GM19351 (cell line): Measurements from ENCODE around the gene ST7.
A peak's percentile ranks its signal among the peaks of the same experiment; 100 is the strongest.

Experiments
- ATAC-seq: cut with Tn5 transposase; IDR thresholded peaks from one replicate; pipeline ENCODE4 v1.9.1; 2021; ENCODE audit warnings: mild to moderate bottlenecking, moderate library complexity; ENCODE audit not compliant: unreplicated experiment

ST7 gene

DNA sequence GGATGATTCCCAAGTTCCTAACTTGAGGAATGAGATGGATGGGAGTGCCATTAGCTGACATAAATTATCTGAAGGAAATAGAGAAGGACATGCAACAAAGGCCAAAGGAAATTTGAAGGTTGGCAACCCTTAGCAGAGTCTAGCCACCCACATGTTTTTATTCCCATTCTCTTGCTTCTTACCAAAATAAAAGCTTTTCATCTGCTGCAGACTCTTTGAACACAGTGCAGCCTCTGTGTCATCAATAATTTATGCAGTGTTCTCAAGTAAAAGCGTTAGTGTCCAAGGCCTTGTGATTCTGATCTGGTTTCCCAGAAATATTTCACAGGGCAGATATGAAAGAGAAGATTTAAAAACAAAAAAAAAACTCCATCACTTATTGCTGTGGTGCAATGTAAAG, 98.5 kb downstream of the ST7 start:
- ATAC-seq, result no peak

DNA sequence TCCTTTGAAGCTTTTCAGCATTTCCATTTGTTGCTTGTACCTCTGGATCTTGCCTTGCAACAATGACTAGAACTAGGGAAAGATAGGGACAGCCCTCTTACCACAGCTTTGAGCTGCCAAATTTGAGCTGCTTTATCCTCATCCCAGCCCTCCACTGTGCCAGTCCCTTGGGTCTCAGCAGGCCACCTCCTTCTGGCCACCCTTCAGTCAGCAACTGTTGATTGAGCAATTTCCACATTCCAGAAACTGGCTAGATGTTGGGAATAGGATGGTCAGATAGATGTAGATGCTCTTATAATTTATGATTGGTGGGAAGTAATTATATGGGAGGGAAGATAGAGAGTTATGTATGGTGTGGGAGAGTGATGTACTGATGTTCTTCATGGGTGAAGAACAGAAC, 100.1 kb downstream of the ST7 start:
- ATAC-seq, result no peak

DNA sequence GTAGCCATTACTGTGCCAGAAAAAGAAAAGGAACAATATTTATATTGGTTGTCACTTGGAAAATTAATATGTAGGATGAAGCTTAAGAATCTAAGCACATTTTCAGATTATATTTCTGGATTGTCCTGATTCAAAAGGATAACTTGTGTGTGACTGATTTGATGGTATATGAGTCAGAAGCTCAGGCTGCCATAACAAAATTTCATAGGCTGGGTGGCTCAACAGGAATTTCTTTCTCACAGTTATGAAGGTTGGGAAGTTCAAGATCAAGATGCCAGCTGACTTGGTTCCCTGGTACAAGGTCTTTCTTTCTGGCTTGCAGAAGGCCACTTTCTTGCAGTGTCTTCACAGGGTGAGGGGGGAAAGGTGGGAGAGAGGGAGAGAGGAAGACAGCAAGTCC, 108.5 kb downstream of the ST7 start:
- no peak for ATAC-seq

DNA sequence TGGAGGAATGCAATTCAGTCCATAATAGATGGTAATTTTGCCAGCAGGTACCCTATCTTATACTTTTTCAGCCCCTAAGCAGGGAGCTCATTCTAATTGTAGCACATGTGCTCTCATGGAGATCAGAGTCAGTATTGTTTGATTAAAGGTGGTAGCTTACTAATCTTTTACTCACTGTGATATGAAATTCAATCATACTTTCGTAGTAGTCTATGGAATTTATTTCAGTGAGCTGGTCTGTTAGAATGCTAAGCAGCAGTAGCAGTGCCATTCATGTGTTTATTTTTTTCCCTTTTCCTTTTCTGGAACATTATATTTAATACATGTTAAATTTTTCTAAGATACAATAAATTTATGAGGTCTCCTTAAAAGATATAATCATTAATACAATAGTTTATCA, 109.0 kb downstream of the ST7 start:
- no peak for ATAC-seq

DNA sequence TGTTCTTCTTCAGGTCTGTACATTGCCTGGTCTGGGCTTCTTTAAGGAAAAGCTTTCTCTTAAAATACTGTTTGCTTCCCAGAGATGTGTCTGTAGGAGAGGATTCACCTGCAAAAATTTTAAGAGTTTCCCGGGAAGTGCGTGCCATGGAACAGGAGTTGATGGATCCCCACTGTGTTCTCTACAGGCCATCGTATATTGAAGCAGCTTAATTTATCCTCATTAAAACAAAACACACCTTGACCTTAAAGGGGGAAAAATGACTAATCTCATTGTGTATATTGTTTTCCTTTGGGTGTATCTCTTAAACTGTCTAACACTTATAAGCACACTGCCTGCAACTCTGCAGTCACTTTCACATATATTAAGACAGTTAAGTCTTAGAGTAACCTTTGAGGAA, 111.4 kb downstream of the ST7 start:
- no peak for ATAC-seq

DNA sequence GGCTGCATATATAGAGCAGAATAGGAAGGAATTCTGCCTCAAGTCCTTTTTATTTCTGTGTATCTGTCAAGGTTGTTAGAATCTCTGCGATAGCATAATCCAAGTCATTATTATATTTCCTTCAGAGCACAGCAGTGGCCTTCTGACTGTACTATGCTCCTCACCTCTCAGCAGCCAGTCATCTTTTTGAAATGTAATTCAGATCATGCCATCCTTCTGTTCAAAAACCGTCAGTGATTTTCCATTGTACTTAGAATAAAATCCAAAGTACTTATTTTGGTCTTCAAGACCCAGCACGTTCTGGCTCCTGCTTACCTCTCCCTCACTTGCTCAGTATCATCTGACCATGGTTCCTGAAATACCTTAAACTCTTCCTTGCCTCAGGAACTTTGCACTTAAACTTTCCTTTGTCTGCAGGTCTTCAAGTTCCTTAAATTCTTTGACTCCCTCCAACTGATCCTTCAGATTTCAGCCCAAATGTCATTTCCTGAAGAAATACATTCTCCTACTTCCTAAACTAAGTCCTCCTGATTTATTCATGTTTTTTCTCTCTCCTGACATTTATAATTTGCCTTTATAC, 112.4 kb downstream of the ST7 start:
- no peak for ATAC-seq

DNA sequence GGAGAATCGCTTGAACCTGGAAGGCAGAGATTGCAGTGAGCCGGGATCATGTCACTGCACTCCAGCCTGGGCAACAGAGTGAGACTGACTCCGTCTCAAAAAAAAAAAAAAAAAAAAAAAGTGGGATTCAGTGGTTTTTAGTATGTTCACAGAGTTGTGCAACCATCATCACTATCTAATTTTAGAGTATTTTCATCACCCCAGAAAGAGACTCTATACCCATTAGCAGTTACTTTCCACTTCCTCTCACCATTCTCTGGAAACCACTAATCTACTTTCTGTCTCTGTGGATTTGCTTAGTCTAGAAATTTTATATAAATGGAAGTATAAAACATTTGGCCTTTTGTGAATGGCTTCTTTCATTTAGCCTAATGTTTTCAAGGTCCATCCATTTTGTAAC, 113.4 kb downstream of the ST7 start:
- peak; percentile 74 for ATAC-seq

DNA sequence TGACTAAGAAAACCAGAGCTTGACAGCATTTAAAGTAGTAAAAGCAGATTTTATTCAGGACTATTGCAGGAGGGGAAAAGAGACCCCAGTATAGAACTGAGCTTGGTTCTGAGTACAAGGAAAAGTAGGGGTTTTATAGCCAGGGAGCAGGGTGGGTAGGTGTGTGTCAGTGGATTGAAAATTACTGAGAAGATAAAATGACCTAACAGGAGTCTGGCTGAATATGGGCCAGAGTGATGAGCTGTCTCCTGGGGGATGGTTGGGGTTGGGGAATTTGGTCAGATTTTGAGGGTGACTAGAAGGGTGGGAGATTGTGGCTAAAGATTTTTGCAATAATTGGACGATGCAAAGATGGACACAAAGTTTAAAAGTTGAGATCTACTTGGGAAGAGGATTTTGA, 114.0 kb downstream of the ST7 start:
- ATAC-seq, result no peak

DNA sequence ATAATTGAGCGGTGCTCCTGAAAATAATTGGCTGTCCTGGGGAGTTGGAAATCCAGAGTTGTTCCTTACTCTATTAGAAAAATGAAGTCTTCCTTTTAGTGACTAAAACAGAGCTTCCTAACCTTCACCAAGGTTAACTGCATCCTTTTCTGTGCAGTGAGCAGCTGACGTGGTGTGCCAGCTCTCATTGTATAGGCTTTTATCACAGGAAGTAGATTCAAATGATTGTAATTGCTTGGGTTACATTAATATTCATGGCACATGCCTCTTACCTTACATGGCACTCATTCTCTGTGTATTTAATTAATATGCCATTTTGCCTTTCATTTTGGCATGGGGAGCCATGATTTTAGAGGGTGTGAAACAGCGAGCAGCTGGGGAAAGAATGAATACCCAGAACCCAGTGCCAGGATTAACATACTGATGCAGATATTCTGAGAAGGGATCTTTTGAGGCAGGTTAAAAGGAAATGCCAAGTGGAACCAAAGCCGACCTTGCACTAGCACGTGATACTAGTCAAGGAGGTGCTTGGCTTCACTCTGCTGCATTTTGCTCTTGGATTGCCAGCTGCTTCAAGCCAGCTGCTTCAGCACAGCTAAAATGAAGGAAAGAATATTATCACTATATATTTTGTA, 115.3 kb downstream of the ST7 start:
- no peak for ATAC-seq

DNA sequence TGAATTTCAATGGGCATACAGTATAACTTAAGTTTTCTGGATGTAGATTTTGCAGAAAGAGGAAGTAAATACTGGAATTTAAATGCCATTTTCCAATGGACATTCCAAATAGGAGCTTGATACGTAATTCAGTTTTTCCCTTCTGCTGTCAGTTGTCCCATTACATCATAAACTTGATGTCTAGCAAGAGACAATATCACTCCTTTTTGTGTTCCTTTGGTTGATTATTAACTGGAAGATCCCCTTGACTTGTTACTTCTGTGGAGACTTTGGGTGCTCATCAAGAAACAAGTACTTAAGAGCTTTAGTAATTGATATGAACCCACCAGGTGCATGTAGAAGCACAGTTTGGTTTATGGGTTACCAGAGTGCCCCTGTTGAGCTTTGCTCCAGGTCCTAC, 116.1 kb downstream of the ST7 start:
- no peak for ATAC-seq

DNA sequence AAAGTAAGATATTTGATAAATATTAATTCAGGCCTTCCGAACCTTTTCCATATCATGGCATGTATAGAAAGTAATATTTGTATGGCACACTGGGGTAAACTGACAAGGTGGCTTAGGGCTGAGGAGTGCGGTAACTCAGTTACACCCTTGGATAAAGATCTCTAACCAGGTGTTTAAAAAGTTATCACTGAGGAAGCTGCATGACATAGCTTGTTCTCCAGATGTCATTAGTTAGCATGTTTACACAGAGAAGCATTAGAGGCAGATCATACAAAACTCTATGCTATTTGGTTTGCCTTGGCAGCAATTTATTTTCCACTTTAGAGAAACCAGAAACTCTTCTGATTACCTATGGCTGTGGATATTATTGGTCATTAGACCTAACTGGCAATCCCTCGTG, 118.2 kb downstream of the ST7 start:
- no peak for ATAC-seq

DNA sequence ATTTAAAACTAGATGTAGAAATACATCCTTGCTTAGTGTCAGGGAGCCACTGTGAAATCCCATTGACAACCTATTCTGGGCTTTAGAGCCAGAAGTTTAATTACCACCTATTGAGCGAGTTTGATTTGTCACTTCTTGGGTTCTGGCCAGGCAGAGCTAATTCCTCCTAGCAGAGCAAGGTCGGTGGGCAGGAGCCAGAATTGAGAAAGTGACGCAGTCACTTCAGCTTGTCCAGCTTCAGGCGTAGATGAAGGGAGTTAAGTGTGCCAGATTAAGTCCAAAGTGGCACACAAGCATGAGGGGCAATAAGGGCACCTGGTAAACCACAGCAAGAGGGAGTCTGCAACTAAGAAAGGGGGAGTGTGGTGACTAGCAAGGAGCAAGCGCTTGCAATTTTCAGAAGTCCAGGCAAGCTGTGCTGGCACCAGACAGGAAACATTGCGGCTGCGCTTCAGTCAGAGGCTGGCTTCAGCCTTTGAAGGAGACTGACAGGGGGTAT, 119.4 kb downstream of the ST7 start:
- ATAC-seq, result no peak

DNA sequence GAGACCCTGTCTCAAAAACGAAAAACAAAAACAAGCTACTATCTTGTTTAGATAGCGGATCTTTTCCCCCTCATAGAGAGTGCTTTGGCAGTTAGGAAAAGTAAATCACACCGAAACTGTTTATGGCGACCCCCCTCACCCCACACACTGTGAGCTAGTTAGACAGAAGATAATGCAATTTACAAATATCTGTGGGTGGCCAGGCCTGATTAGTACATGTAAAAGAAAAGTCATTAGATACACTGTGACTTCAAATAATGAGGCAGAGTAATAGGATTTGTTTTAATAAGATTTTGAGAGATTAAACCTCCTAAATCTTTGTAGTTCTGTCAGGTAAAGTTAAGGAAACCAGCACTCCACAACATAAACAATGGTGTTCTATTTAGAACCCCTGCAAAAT, 121.1 kb downstream of the ST7 start:
- no peak for ATAC-seq

DNA sequence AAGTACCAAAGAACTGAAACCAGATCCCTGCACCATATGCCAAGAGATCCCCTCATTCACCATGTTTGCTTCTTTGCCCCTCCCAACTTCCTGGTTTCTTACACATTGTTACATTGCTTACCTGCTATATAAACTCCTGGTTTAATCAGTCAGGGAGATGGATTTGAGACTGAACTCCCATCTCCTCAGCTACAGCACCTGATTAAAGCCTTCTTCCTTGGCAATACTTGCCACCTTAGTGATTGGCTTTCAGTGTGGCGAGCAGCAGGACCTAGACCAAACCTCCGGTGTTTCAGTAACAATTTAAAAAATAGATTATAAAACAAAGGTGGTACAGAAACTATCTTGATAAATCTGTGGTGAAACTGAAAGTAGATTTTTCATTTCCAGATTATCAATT, 122.6 kb downstream of the ST7 start:
- no peak for ATAC-seq

DNA sequence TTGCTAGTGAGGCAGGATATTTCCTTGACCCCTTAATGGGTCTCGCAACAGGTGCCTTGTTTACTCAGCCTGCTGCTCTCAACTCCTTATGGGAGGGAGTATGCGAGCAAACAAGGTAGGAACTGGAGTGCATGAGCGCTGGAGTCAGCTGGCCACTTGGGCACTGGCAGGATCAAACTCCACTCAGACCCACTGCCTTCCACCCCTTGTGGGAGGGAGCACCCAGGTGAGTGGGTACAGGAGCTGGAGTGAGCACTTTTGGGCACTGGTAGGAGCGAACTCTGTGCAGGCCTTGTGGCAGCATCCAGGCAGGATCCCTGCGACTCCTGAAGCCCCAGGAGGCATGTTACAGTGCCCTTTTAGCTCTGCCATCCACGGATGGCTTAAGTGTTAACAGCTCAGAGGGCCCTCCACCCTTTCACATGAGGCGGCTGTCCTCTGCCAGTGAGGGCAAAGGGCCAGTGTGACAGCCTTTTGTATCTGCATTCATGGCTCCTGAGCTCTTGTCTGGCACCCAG, 123.2 kb downstream of the ST7 start:
- no peak for ATAC-seq

DNA sequence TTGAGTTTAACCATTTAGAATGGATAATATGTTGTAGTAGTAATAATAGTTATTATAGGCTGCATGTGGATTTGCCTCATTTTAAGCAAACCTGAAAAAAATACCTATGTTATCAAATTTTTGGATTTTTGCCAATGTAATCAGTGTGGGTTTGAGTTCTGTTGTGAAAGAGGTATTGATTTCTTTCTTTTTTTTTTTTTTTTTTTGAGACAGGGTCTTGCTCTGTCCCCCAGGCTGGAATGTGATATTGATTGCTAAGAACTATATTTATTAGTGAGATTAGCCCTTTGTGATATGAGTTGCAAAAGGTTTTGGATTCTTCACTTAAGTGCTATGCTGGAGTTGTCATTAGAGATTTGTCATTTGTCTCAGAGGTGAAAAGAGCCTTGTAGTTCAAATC, 124.4 kb downstream of the ST7 start:
- no peak for ATAC-seq

DNA sequence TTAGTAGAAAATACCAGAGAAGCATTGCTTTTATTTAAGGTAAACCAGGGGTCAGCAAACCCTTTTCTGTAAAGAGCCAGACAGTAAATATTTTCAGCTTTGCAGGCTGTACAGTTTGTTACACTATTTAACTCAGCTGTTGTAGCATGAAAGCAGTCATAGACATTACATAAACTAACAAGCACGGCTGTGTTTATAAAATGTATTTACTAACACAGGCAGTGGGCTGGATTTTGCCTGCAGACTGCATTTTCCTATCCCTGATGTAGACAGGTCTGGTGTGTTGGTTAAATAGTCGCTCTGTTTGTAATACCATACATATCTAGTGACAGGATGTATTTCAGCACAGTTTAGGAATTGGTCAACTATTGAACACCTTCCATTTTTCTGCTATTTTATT, 129.3 kb downstream of the ST7 start:
- no peak for ATAC-seq

DNA sequence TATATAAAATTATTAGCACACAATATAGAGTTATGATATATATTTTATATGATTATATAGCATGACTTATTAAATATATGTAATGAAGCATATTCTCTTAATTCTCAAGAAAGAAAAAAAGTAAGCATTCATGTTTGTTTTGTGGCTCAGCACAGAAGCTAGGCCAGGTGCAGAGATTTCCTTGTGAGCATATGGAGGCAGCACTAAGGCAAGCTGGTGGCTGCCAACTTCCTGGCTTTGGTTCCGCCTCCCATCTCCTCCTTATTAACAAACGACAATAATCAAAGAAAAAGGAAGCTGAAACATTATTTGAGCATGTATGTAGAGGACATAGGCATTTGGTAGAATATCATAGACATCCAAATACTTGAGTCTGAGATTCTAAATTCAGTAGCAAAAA, 130.3 kb downstream of the ST7 start:
- no peak for ATAC-seq

DNA sequence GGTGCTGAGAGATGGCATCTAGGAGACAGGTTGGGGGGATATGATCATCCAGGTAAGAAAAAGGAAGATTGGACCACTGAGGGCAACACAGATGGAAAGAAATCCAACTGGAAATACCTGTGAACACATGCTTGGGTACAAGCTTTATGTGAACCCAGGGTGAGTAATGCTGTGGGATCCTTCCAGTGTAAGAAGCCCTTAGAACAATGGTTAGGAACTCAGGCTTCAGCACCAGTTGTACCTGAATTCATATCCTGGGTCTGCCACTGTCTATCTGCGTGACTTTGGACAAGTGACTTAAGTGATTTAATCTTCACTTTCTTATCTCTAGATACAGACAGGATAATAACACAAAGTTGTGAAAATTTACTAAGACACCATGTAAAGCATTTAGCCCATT, 131.0 kb downstream of the ST7 start:
- no peak for ATAC-seq

DNA sequence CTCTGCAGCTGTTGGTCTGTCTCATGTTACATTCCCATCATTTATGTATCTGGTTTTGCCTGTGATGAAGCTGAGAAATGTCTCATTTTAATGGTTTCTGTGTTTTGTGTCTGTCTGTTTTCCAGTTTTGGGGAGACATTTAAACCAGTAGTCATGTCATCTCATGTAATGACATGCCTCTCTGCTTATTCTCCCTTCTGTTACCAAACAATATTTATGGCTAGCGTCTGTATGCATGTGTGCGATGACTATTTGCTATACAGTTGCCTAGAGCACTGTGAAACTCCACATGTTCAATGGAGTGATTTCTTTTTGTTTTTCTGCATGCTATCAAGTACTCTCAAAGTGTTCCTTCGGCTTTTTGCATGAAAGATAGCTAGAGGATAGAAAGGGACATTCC, 132.0 kb downstream of the ST7 start:
- ATAC-seq, result no peak

DNA sequence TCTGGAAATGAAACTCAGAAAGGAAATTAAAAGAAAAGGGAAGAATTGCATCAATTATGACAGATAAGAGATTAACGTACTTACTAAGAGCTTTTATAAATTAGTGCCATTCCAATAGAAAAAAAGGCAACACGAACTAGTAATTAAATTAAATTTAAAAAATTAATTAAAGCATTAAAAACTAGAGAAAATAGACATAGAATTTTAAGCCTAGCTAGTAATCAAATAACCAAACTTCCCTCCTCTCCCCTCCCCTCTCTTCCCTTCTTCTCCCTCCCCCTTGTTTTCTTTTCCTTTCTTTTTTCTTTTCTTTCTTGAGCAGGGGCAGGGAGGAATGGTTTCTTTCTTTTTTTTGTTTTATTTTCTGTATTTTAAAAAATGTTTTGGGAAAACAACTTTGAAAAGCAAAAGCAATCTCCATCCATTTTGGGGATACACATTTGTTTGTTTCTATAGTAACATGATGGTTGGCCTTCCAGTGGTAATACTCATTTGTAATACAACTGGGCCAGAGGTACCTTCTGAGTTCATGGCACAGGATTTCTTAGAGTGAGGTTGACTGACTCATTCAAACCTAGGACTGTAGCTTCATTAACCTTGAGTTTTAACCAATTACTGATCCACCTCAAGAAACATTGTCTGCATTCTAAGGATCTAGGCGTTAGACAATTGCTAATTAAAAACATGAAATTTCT, 132.6 kb downstream of the ST7 start:
- ATAC-seq, result peak; percentile 40

DNA sequence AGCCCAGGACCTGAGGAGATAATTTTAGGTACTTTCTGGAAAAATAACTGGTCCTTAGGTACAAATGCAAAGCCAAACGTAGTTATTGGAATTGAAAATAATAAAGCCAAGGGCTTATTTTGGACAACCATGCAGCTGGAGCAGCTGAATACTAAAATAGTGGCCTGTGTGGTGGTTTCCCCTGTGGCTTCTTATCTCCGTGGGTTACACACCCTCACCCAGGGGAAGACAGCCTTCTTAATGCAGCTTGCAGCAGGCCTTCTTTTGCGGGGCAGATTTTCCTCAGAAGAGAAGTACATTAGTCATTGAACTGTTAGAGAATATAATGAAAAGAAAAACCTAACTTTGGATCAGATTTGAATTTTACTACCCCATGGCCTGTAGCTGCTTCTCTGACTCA, 133.5 kb downstream of the ST7 start:
- peak; percentile 56 for ATAC-seq
